Measurements from ENCODE around the gene GATA1.
"Not testable (repeated sequence)": the region's sequence is repeated elsewhere in the genome, so short reads cannot be mapped to it uniquely, and the experiment has no call there.

Gene GATA1

GRCh38 chrX:48816014-48816810 is 29.8 kb downstream of the GATA1 start:
- no peak for DNase-seq

- no peak for DNase-seq
Observed at GRCh38 chrX:48818098-48818497, 31.7 kb downstream of the GATA1 start.

GRCh38 chrX:48818866-48819265 is 32.5 kb downstream of the GATA1 start:
- DNase-seq: no peak

- DNase-seq: not testable (repeated sequence)
Observed at GRCh38 chrX:48819394-48819793, 33.0 kb downstream of the GATA1 start.

GRCh38 chrX:48823053-48823452 is 36.7 kb downstream of the GATA1 start:
- DNase-seq: no peak

- no peak for DNase-seq
Observed at GRCh38 chrX:48824066-48824465, 37.7 kb downstream of the GATA1 start.

GRCh38 chrX:48826135-48826875 is 39.9 kb downstream of the GATA1 start, which contains the start of gene ERAS:
Gene ERAS, plus strand, starts transcription at chrX:48826513. Its CDS starts 2,611 bp downstream, at chrX:48829124.
- no peak for DNase-seq

GRCh38 chrX:48826876-48827653 is 40.7 kb downstream of the GATA1 start:
- no peak for DNase-seq

- DNase-seq: no peak
Observed at GRCh38 chrX:48827654-48827968, 41.2 kb downstream of the GATA1 start.

GRCh38 chrX:48829016-48829735 is 42.8 kb downstream of the GATA1 start:
- no peak for DNase-seq

GRCh38 chrX:48831136-48831908 is 44.9 kb downstream of the GATA1 start:
- DNase-seq: no peak

GRCh38 chrX:48831909-48832291 is 45.5 kb downstream of the GATA1 start:
- DNase-seq: no peak

- no peak for DNase-seq
Observed at GRCh38 chrX:48833542-48834138, 47.2 kb downstream of the GATA1 start.

- peak in 1 of 2 donors; percentile 2 for DNase-seq
Observed at GRCh38 chrX:48834383-48834709, 48.0 kb downstream of the GATA1 start.

GRCh38 chrX:48835524-48836329 is 49.3 kb downstream of the GATA1 start, which contains the start of gene PCSK1N:
Gene PCSK1N, minus strand, starts transcription at chrX:48835610. Its CDS starts 78 bp downstream, at chrX:48835532.
- DNase-seq: no peak

- DNase-seq: no peak
Observed at GRCh38 chrX:48839686-48840085, 53.3 kb downstream of the GATA1 start.

Measured in hippocampal formation (tissue), 2 donors.